Uterus (tissue), 4 donors: ENCODE data around the gene FAM76A. TPM values are rescaled to one million over a fixed set of nuclear protein-coding genes. Genes with fewer than 3 reads are reported as not detected.

Experiments
- DNase-seq, 2 donors: peaks; one replicate each; pipeline ENCODE4 v3.0.0-alpha.2; 2019 to 2020
- H3K27ac ChIP-seq, 2 donors: fragments of 200-600 bp; sonication (generic); 1 replicate in 1 of 2; 2 replicates in 1 of 2; pipeline ENCODE4 v1.5.1; 2016 to 2018
- H3K27me3 ChIP-seq, 2 donors: fragments of 200-600 bp; sonication (generic); one replicate each; pipeline ENCODE4 v1.5.1; 2018 to 2019; ENCODE audit warnings: control low read depth in 1 of 2
- H3K36me3 ChIP-seq, 2 donors: fragments of 200-600 bp; sonication (generic); one replicate each; pipeline ENCODE4 v1.5.1; 2019; ENCODE audit warnings: control low read depth in 1 of 2
- H3K4me1 ChIP-seq, 2 donors: fragments of 200-600 bp; sonication (generic); one replicate each; pipeline ENCODE4 v1.5.1; 2018 to 2019; ENCODE audit warnings: control low read depth in 1 of 2
- H3K4me3 ChIP-seq, 2 donors: fragments of 200-600 bp; sonication (generic); 1 replicate in 1 of 2; 2 replicates in 1 of 2; pipeline ENCODE4 v1.5.1; 2018 to 2019; ENCODE audit warnings: mild to moderate bottlenecking in 1 of 2
- H3K9me3 ChIP-seq, 2 donors: fragments of 200-600 bp; sonication (generic); one replicate each; pipeline ENCODE4 v1.5.1; 2019; ENCODE audit warnings: control low read depth in 1 of 2
- POLR2A ChIP-seq, 2 donors: fragments of 450-650 bp; IDR thresholded peaks; one replicate each; pipeline ENCODE4 v1.6.1; 2016; ENCODE audit warnings: antibody characterized with exemption in 2 of 2, mild to moderate bottlenecking in 1 of 2, moderate library complexity in 1 of 2
- intact Hi-C: fragments of 100-400 bp; cut with DNase I; formaldehyde crosslinking; loops from one replicate; pipeline ENCODE4 v1.15.1; 2023; ENCODE audit warnings: low total_unique reads
- total RNA-seq, 4 donors: library from RNA; depleted of rRNA in 3 of 4; stranded (reverse); fragments of >200 nt in 3 of 4; gene quantifications; one replicate each; pipeline versions ENCODE4 v1.1.0 to v1.2.4, GENCODE V29; 2014 to 2023
- TF ChIP-seq, protein P1 (sequence below), 4 experiments: fragments of 200-600 bp in 2 of 4; fragments of 450-650 bp in 2 of 4; sonication (generic) in 2 of 4; IDR thresholded peaks; one replicate each; pipeline ENCODE4 v1.5.1; 2016 to 2019; ENCODE audit warnings: antibody characterized with exemption in 4 of 4, mild to moderate bottlenecking in 2 of 4, moderate library complexity in 1 of 4
- donor health status: DM: yes; HTN: yes; CAD: no.

FAM76A gene
- total RNA-seq, 4 donors from 2014 or later, result 5.4 to 26.6 (median 20.5) TPM

- Histone ChIP-seq H3K27ac (no peak overlapping the region), H3K36me3 (peaks cover 0 to 3% of the 10 kb centered on the region in 2 donors), H3K4me1 (no peaks in the 10 kb centered on the region), H3K9me3 (no peaks in the 10 kb centered on the region), H3K4me3 (no peak overlapping the region), H3K27me3 (no peaks in the 10 kb centered on the region)
- intact Hi-C loops, result no loop called here
- no peak for TF ChIP-seq POLR2A (IDR thresholded peaks at IDR 0.05)
- TF ChIP-seq, protein P1, sequence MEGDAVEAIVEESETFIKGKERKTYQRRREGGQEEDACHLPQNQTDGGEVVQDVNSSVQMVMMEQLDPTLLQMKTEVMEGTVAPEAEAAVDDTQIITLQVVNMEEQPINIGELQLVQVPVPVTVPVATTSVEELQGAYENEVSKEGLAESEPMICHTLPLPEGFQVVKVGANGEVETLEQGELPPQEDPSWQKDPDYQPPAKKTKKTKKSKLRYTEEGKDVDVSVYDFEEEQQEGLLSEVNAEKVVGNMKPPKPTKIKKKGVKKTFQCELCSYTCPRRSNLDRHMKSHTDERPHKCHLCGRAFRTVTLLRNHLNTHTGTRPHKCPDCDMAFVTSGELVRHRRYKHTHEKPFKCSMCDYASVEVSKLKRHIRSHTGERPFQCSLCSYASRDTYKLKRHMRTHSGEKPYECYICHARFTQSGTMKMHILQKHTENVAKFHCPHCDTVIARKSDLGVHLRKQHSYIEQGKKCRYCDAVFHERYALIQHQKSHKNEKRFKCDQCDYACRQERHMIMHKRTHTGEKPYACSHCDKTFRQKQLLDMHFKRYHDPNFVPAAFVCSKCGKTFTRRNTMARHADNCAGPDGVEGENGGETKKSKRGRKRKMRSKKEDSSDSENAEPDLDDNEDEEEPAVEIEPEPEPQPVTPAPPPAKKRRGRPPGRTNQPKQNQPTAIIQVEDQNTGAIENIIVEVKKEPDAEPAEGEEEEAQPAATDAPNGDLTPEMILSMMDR (IDR thresholded peaks at IDR 0.05), result no peak
- DNase-seq, result no peak
Measured at GRCh38 chr1:27762033-27762432, 36.3 kb downstream of the FAM76A start.

- intact Hi-C loops, result no loop called here
- TF ChIP-seq, protein P1 (IDR thresholded peaks at IDR 0.05), result no peak
- no peak for TF ChIP-seq POLR2A (IDR thresholded peaks at IDR 0.05)
- no peaks in the 10 kb centered on the region for H3K27me3 ChIP-seq
- H3K9me3 ChIP-seq, result no peaks in the 10 kb centered on the region
- H3K4me1 ChIP-seq, result no peaks in the 10 kb centered on the region
- H3K36me3 ChIP-seq, result peaks cover 0 to 3% of the 10 kb centered on the region in 2 donors
- no peak overlapping the region for H3K27ac ChIP-seq
- no peak for DNase-seq
- H3K4me3 ChIP-seq, result no peak overlapping the region
Measured at GRCh38 chr1:27763358-27763757, 37.6 kb downstream of the FAM76A start.

GRCh38 chr1:27770293-27770830 lies 44.6 kb downstream of the FAM76A start:
- Histone ChIP-seq H3K36me3 (no peaks in the 10 kb centered on the region), H3K27me3 (no peaks in the 10 kb centered on the region), H3K4me3 (no peak overlapping the region), H3K9me3 (no peaks in the 10 kb centered on the region), H3K27ac (no peak overlapping the region), H3K4me1 (no peaks in the 10 kb centered on the region)
- intact Hi-C loops, result no loop called here
- TF ChIP-seq, protein P1 (IDR thresholded peaks at IDR 0.05), result no peak
- no peak for TF ChIP-seq POLR2A (IDR thresholded peaks at IDR 0.05)
- no peak for DNase-seq

DNA sequence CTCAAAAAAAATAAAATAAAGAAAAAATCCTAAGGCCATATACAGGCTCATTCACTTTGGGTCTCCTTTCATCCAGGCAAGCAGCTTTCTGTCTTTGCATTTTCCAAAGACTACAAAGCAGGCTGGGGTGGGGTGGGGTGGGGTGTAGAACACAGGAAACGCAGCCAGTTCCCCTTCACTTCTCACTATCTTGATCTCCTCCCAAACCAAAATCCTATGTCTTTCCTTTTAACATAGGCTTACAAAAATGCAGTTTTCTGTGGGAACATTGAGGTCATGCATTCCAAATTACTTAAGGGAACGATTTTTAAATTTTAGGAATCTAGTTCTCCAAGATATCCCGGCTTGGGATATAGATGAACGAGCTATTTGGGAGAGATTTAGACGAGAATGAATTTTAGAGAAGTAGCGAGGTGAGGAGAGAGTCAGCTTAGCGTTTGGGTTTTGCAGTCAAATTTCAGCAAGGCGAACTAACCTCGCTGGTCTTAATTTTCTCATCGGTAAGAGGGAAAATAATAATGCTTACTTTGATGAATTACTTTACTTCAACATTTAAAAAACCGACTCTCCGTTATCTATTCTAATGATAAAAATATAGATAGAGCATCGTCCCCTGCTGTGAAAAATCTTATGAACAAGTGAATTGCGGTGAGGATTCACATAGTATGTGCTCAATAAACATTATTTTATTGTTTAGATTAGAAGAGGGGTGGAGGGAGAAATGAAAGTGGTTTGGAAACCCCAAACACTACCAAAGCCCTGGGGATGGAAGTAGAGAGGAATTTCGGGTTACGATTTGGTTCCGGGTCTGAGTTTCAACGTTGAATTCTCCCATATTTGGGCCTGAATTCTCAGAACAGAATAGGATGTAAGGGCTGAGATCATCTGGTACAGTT lies 46.5 kb downstream of the FAM76A start:
- H3K9me3 ChIP-seq, result no peaks in the 10 kb centered on the region
- H3K4me1 ChIP-seq, result no peaks in the 10 kb centered on the region
- H3K27ac ChIP-seq, result peak overlapping the region; percentile 87 to 94
- peak overlapping the region; percentile 84 to 94 for H3K4me3 ChIP-seq
- DNase-seq, result no peak
- no peaks in the 10 kb centered on the region for H3K27me3 ChIP-seq
- intact Hi-C loops, result no loop called here
- no peak for TF ChIP-seq POLR2A (IDR thresholded peaks at IDR 0.05)
- TF ChIP-seq, protein P1 (IDR thresholded peaks at IDR 0.05), result no peak
- H3K36me3 ChIP-seq, result no peaks in the 10 kb centered on the region
